Measurements from ENCODE around the gene RASAL2.
"Not testable (repeated sequence)": the region's sequence is repeated elsewhere in the genome, so short reads cannot be mapped to it uniquely, and the experiment has no call there.

The RASAL2 gene

DNA sequence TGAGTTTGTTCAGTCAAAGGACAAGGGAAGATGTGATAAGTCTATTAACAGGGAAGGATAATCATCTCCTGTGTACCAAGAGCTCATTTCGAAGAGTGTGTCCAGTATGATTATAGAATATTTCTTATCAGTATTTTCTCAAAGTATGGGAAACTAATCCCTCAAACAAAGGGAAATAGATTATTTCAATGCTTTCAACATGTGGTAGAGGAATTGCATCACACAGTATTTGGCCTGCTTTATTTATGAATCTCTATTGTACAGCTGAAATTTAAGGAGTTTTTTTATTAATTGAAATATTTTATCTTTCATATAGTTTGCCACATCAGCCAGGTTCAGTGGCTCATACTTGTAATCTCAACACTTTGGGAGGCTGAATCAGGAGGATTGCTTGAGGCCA is 251.9 kb downstream of the RASAL2 start:
- no peaks in the 10 kb centered on the region for H4K20me1 ChIP-seq (ENCODE audit: insufficient read depth, low read length)
- H3K27ac ChIP-seq (ENCODE audit: low read length), result no peak overlapping the region
- H3K4me1 ChIP-seq (ENCODE audit: low read length), result peaks cover 19% of the 10 kb centered on the region
- no peak overlapping the region for H3K4me2 ChIP-seq (ENCODE audit: low read length)
- H2AFZ ChIP-seq (ENCODE audit: low read depth, low read length), result no peak overlapping the region
- no peak overlapping the region for H3K4me3 ChIP-seq (ENCODE audit: low read length)
- H3K79me2 ChIP-seq (ENCODE audit: low read length), result no peaks in the 10 kb centered on the region
- H3K9ac ChIP-seq (ENCODE audit: low read length), result no peak overlapping the region
- TF ChIP-seq, protein P1, sequence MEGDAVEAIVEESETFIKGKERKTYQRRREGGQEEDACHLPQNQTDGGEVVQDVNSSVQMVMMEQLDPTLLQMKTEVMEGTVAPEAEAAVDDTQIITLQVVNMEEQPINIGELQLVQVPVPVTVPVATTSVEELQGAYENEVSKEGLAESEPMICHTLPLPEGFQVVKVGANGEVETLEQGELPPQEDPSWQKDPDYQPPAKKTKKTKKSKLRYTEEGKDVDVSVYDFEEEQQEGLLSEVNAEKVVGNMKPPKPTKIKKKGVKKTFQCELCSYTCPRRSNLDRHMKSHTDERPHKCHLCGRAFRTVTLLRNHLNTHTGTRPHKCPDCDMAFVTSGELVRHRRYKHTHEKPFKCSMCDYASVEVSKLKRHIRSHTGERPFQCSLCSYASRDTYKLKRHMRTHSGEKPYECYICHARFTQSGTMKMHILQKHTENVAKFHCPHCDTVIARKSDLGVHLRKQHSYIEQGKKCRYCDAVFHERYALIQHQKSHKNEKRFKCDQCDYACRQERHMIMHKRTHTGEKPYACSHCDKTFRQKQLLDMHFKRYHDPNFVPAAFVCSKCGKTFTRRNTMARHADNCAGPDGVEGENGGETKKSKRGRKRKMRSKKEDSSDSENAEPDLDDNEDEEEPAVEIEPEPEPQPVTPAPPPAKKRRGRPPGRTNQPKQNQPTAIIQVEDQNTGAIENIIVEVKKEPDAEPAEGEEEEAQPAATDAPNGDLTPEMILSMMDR (IDR thresholded peaks at IDR 0.05; ENCODE audit: low read depth, low read length), result no peak
- TF ChIP-seq EZH2phosphoT487 (IDR thresholded peaks at IDR 0.05; ENCODE audit: low read depth), result no peak
- H3K9me3 ChIP-seq (ENCODE audit: insufficient read depth, low read length), result no peaks in the 10 kb centered on the region
- no peaks in the 10 kb centered on the region for H3K36me3 ChIP-seq (replicated peaks; ENCODE audit: low read depth, low read length)
- no peaks in the 10 kb centered on the region for H3K27me3 ChIP-seq (ENCODE audit: low read depth, low read length)

DNA sequence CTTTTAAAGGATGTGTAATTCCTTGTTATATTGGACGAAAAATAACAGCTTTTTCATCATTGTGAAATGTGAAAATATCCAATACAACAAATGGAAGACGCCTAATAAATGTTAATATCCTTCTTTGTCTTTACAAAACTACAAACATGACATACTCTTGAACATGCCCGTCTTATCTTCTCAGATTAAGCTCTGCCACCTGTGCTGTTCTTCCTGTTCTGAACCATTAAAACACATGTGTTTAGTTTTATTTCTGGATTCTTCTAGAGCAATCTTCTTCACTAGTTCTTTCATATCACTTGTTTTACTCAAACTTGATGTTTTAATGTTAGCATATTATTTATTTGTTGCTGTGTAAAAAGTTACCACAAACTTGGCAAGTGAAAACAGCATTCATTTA is 255.9 kb downstream of the RASAL2 start:
- no peak for TF ChIP-seq EZH2phosphoT487 (IDR thresholded peaks at IDR 0.05; ENCODE audit: low read depth)
- TF ChIP-seq, protein P1 (IDR thresholded peaks at IDR 0.05; ENCODE audit: low read depth, low read length), result no peak
- Histone ChIP-seq H3K4me3 (ENCODE audit: low read length) (no peak overlapping the region), H3K9ac (ENCODE audit: low read length) (no peak overlapping the region), H3K79me2 (ENCODE audit: low read length) (no peaks in the 10 kb centered on the region), H3K4me2 (ENCODE audit: low read length) (no peak overlapping the region), H3K4me1 (ENCODE audit: low read length) (0 out of 2 replicates have a peak, but pooled peaks cover under 1% of the 10 kb centered on the region), H2AFZ (ENCODE audit: low read depth, low read length) (no peak overlapping the region), H3K9me3 (ENCODE audit: insufficient read depth, low read length) (no peaks in the 10 kb centered on the region), H3K27ac (ENCODE audit: low read length) (no peak overlapping the region), H3K27me3 (ENCODE audit: low read depth, low read length) (no peaks in the 10 kb centered on the region), H4K20me1 (ENCODE audit: insufficient read depth, low read length) (no peaks in the 10 kb centered on the region), H3K36me3 (replicated peaks; ENCODE audit: low read depth, low read length) (no peaks in the 10 kb centered on the region)

DNA sequence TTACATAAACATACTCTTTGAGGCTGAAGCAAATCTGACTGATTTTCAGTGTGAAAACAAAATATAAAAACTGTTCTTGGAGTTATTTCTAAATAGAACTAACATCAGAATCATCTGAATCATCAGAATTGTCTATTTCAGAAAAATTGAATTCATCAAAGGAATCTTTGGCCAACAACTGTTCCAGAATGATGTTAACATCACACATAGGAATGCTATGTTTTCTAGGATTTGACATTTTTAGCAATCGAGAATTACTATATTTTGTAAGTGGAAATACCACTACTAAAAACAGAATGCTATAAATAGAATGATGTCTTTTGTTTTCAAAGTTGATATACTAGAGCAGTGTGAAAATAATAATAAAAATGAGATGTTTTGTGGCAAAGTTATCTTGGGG is 258.0 kb downstream of the RASAL2 start:
- not testable (repeated sequence) for H2AFZ ChIP-seq (ENCODE audit: low read depth, low read length); H3K79me2 ChIP-seq (ENCODE audit: low read length); H3K4me1 ChIP-seq (ENCODE audit: low read length); H4K20me1 ChIP-seq (ENCODE audit: insufficient read depth, low read length); H3K9ac ChIP-seq (ENCODE audit: low read length); H3K27me3 ChIP-seq (ENCODE audit: low read depth, low read length); H3K4me3 ChIP-seq (ENCODE audit: low read length); H3K36me3 ChIP-seq (replicated peaks; ENCODE audit: low read depth, low read length); H3K9me3 ChIP-seq (ENCODE audit: insufficient read depth, low read length); H3K4me2 ChIP-seq (ENCODE audit: low read length); H3K27ac ChIP-seq (ENCODE audit: low read length)

DNA sequence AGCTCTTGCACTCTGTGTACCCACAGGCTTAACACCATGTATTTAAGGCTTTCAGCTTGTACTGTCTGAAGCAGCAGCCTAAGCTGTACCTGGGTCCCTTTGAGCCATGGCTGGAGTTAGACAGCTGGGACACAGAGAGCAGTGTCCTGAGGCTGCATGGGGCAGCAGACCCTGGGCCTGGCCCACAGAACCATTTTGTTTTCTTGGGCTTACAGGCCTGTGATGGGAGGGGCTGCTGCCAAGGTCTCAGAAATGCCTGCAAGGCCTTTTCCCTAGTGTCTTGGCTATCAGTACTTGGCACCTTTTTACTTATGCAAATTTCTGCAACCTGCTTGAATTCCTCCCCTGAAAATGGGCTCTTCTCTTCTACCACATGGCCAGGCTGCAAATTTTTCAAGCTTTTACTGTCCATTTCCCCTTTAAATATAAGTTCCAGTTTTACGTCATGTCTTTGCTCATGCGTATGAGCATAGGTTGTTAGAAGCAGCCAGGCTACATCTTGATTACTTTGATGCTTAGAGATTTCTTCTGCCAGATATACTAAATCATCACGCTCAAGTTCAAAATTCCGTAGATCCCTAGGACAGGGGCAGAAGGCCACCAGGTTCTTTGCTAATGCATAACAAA is 259.0 kb downstream of the RASAL2 start:
- Histone ChIP-seq H3K9me3 (ENCODE audit: insufficient read depth, low read length) (no peaks in the 10 kb centered on the region), H2AFZ (ENCODE audit: low read depth, low read length) (no peak overlapping the region), H3K36me3 (replicated peaks; ENCODE audit: low read depth, low read length) (no peaks in the 10 kb centered on the region), H3K4me2 (ENCODE audit: low read length) (no peak overlapping the region), H3K27me3 (ENCODE audit: low read depth, low read length) (peaks cover 6% of the 10 kb centered on the region; the same call in 1 of the 2 replicates), H3K27ac (ENCODE audit: low read length) (no peak overlapping the region), H3K9ac (ENCODE audit: low read length) (no peak overlapping the region), H3K79me2 (ENCODE audit: low read length) (no peaks in the 10 kb centered on the region), H3K4me1 (ENCODE audit: low read length) (no peaks in the 10 kb centered on the region), H4K20me1 (ENCODE audit: insufficient read depth, low read length) (no peaks in the 10 kb centered on the region), H3K4me3 (ENCODE audit: low read length) (no peak overlapping the region)
- TF ChIP-seq, protein P1 (IDR thresholded peaks at IDR 0.05; ENCODE audit: low read depth, low read length), result no peak
- no peak for TF ChIP-seq EZH2phosphoT487 (IDR thresholded peaks at IDR 0.05; ENCODE audit: low read depth)
